HG03354 (cell line): ENCODE data around the gene APOA4.
"Not testable (repeated sequence)": the region's sequence is repeated elsewhere in the genome, so short reads cannot be mapped to it uniquely, and the experiment has no call there.

ENCODE experiments used
- ATAC-seq: cut with Tn5 transposase; IDR thresholded peaks from one replicate; pipeline ENCODE4 v1.9.1; 2021; ENCODE audit warnings: mild to moderate bottlenecking; ENCODE audit not compliant: unreplicated experiment, poor library complexity, severe bottlenecking

Gene APOA4

GRCh38 chr11:116811194-116811593 is 11.9 kb downstream of the APOA4 start:
- no peak for ATAC-seq

- ATAC-seq: no peak
These were observed 14.6 kb downstream of the APOA4 start for GRCh38 chr11:116808262-116809175.

- ATAC-seq: no peak
These were observed 15.4 kb downstream of the APOA4 start for GRCh38 chr11:116807601-116808261.

GRCh38 chr11:116804001-116804400 is 19.1 kb downstream of the APOA4 start:
- ATAC-seq: no peak

- not testable (repeated sequence) for ATAC-seq
These were observed 21.4 kb downstream of the APOA4 start for GRCh38 chr11:116801662-116802061.

- ATAC-seq: no peak
These were observed 22.5 kb downstream of the APOA4 start for GRCh38 chr11:116800610-116801009.

- no peak for ATAC-seq
These were observed 24.7 kb downstream of the APOA4 start for GRCh38 chr11:116798368-116798767.

GRCh38 chr11:116797816-116798215 is 25.3 kb downstream of the APOA4 start:
- no peak for ATAC-seq

GRCh38 chr11:116796548-116796947 is 26.6 kb downstream of the APOA4 start:
- ATAC-seq: no peak

GRCh38 chr11:116794851-116795250 is 28.3 kb downstream of the APOA4 start:
- no peak for ATAC-seq

- ATAC-seq: no peak
These were observed 29.4 kb downstream of the APOA4 start for GRCh38 chr11:116793772-116794097.

GRCh38 chr11:116792869-116793771 is 30.0 kb downstream of the APOA4 start:
- ATAC-seq: no peak

GRCh38 chr11:116792144-116792868 is 30.8 kb downstream of the APOA4 start:
- no peak for ATAC-seq

GRCh38 chr11:116791813-116792143 is 31.3 kb downstream of the APOA4 start, which contains the start of gene APOA5:
Gene APOA5 (minus strand): TSS chr11:116791879. CDS start chr11:116791860, 19 bp downstream.
- no peak for ATAC-seq

- ATAC-seq: no peak
These were observed 31.9 kb downstream of the APOA4 start for GRCh38 chr11:116791002-116791812.

GRCh38 chr11:116790167-116791001 is 32.7 kb downstream of the APOA4 start:
- no peak for ATAC-seq

GRCh38 chr11:116788975-116789374 is 34.1 kb downstream of the APOA4 start:
- no peak for ATAC-seq

- ATAC-seq: no peak
These were observed 34.6 kb downstream of the APOA4 start for GRCh38 chr11:116788534-116788933.
